Osteoblast (primary cell): ENCODE data around the gene TMEM37. TPM values are rescaled to one million over a fixed set of nuclear protein-coding genes. Genes with fewer than 3 reads are reported as not detected.

ENCODE experiments used
- DNase-seq: peaks from one replicate; pipeline ENCODE4 v3.0.0; 2011; ENCODE audit warnings: low spot score, mixed read lengths; ENCODE audit not compliant: insufficient read length; ENCODE audit errors: missing footprints
- H2AFZ ChIP-seq: 2 replicates; pipeline ENCODE4 v1.6.0; 2011; ENCODE audit warnings: mild to moderate bottlenecking, low read length
- H3K27ac ChIP-seq: 2 replicates; pipeline ENCODE4 v1.5.1; 2011; ENCODE audit warnings: mild to moderate bottlenecking, low read depth, low read length, moderate library complexity
- H3K27me3 ChIP-seq: 2 replicates; pipeline ENCODE4 v1.6.0; 2012; ENCODE audit warnings: mild to moderate bottlenecking, control low read depth, inconsistent platforms, low read length, moderate library complexity; ENCODE audit not compliant: insufficient read depth
- H3K36me3 ChIP-seq: 2 replicates; pipeline ENCODE4 v1.5.1; 2011; ENCODE audit warnings: mild to moderate bottlenecking, low read length, control low read depth, moderate library complexity; ENCODE audit not compliant: insufficient read depth
- H3K4me1 ChIP-seq: 2 replicates; pipeline ENCODE4 v1.5.1; 2011; ENCODE audit warnings: mild to moderate bottlenecking, low read length, control low read depth, moderate library complexity; ENCODE audit not compliant: insufficient read depth
- H3K4me2 ChIP-seq: 2 replicates; pipeline ENCODE4 v1.6.0; 2011; ENCODE audit warnings: mild to moderate bottlenecking, low read length; ENCODE audit not compliant: insufficient read depth
- H3K4me3 ChIP-seq: fragments of 200-600 bp; sonication (generic); 3 replicates; pipeline ENCODE4 v1.5.1; 2012; ENCODE audit warnings: mild to moderate bottlenecking, low read length, inconsistent platforms; ENCODE audit not compliant: insufficient read depth
- H3K79me2 ChIP-seq: 2 replicates; pipeline ENCODE4 v1.6.0; 2012; ENCODE audit warnings: mild to moderate bottlenecking, low read length, control low read depth, inconsistent platforms; ENCODE audit not compliant: insufficient read depth
- H3K9me3 ChIP-seq: 2 replicates; pipeline ENCODE4 v1.5.1; 2011; ENCODE audit warnings: low read depth, low read length, control low read depth
- H4K20me1 ChIP-seq: 2 replicates; pipeline ENCODE4 v1.6.0; 2012; ENCODE audit warnings: mild to moderate bottlenecking, low read length, control low read depth; ENCODE audit not compliant: insufficient read depth
- total RNA-seq: library from RNA; depleted of rRNA; stranded (reverse); fragments of >200 nt; gene quantifications from 2 replicates; pipeline ENCODE4 v1.2.3, GENCODE V29; 2012
- TF ChIP-seq, protein P1 (sequence below): IDR thresholded peaks from 2 replicates; pipeline ENCODE4 v1.5.1; 2011; ENCODE audit warnings: mild to moderate bottlenecking, low read depth, low read length, moderate library complexity; ENCODE audit errors: extremely low read depth

The TMEM37 gene
- total RNA-seq, 1 donor, result 1.1 TPM

DNA sequence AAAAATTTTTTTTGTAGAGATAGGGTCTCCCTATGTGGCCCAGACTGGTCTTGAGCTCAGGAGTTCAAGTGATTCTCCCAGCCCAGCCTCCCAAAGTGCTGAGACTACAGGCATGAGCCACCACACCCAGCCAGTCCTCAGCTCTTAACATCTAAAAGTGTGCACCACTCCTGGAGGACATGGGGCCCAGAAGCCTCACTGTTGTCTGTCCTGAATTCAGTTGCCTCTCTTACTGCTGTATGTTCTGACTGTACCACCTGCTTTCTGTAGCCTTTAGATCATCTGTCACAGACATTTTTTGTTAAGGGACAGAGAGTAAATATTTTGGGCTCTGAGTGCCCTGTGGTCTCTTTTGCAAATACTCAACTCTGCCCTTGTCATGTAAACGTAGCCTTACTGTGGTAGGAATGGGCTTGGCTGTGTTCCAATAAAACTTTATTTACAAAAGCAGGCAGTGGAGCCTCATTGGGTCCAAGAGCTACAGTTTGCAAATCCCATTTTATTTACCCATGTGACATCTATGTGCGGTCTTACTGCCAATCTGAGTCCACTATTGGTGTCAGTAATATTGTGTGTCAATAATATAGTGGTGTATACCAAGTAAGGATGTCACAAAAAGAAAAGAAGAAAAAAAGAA, 38.1 kb downstream of the TMEM37 start:
- DNase-seq, result peak; percentile 18
- Histone ChIP-seq H3K9me3 (no peaks in the 10 kb centered on the region), H3K79me2 (no peaks in the 10 kb centered on the region), H3K4me1 (no peaks in the 10 kb centered on the region), H2AFZ (no peak overlapping the region), H4K20me1 (no peaks in the 10 kb centered on the region), H3K4me3 (no peak overlapping the region), H3K27me3 (no peaks in the 10 kb centered on the region), H3K27ac (no peak overlapping the region), H3K4me2 (no peak overlapping the region), H3K36me3 (no peaks in the 10 kb centered on the region)
- TF ChIP-seq, protein P1, sequence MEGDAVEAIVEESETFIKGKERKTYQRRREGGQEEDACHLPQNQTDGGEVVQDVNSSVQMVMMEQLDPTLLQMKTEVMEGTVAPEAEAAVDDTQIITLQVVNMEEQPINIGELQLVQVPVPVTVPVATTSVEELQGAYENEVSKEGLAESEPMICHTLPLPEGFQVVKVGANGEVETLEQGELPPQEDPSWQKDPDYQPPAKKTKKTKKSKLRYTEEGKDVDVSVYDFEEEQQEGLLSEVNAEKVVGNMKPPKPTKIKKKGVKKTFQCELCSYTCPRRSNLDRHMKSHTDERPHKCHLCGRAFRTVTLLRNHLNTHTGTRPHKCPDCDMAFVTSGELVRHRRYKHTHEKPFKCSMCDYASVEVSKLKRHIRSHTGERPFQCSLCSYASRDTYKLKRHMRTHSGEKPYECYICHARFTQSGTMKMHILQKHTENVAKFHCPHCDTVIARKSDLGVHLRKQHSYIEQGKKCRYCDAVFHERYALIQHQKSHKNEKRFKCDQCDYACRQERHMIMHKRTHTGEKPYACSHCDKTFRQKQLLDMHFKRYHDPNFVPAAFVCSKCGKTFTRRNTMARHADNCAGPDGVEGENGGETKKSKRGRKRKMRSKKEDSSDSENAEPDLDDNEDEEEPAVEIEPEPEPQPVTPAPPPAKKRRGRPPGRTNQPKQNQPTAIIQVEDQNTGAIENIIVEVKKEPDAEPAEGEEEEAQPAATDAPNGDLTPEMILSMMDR, result no peak

DNA sequence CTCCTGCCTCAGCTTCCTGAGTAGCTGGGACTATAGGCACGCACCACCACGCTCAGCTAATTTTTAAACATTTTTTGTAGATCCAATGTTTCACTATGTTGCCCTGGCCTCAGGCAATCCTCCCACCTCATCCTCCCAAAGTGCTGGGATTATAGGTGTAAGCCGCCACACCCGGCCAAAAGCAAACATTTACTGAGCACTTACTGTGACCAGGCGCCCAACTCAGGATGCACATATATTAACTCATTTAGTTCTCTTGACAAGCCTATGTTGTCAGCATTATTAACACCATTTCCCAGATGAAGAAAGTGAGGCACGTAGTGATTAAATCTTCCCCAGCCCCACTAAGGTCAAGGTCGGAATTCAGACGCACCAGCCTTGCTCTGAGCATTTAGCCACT, 41.1 kb downstream of the TMEM37 start:
- Histone ChIP-seq H3K79me2 (no peaks in the 10 kb centered on the region), H3K9me3 (no peaks in the 10 kb centered on the region), H3K4me1 (no peaks in the 10 kb centered on the region), H3K27me3 (no peaks in the 10 kb centered on the region), H3K36me3 (no peaks in the 10 kb centered on the region), H3K4me2 (no peak overlapping the region), H4K20me1 (no peaks in the 10 kb centered on the region), H3K27ac (no peak overlapping the region), H2AFZ (no peak overlapping the region), H3K4me3 (no peak overlapping the region)
- TF ChIP-seq, protein P1, result no peak
- no peak for DNase-seq

DNA sequence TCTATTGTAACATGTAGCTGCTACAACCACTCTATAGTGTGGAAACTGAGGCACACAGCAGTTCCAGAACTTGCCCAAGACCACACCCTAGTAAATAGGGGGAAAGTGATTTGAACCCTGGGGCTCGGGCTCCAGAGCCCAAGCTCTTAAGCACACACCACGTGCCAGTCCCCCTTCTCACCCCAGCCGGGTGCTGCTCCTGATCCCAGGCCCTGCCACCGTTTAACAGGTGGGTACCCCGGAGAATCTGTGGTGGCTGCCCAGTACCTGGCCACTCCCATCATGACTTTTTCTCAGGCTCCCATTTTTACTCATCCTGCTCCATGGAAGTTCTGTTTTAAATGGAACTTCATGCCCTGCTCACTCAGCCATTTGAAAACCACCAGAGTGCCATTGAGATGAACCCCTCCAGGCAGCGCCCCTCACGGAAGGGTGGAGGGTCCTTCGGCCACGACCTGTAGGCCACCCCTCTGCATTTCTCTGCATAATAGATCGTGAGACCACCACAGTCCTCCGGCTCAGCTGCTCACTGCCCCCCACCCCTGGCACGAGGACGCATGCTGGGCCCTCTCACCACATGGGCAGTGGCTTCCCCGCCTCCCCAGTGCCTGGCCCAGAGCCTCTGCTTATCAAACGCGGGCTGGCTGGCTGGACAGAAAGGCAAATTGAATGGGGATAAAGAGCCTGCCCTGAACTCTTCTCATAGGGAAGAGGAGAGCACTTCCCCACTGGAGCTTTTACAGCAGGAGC, 42.1 kb downstream of the TMEM37 start:
- no peaks in the 10 kb centered on the region for H3K9me3 ChIP-seq
- H3K4me1 ChIP-seq, result no peaks in the 10 kb centered on the region
- TF ChIP-seq, protein P1, result no peak
- no peaks in the 10 kb centered on the region for H3K79me2 ChIP-seq
- H4K20me1 ChIP-seq, result no peaks in the 10 kb centered on the region
- H3K27ac ChIP-seq, result no peak overlapping the region
- H3K36me3 ChIP-seq, result no peaks in the 10 kb centered on the region
- H2AFZ ChIP-seq, result no peak overlapping the region
- H3K4me2 ChIP-seq, result no peak overlapping the region
- no peaks in the 10 kb centered on the region for H3K27me3 ChIP-seq
- peak; percentile 34 for DNase-seq
- H3K4me3 ChIP-seq, result no peak overlapping the region
